Osteoblast (primary cell): ENCODE data around the gene HRK. TPM values are rescaled to one million over a fixed set of nuclear protein-coding genes. Genes with fewer than 3 reads are reported as not detected.
A peak's percentile ranks its signal among the peaks of the same experiment; 100 is the strongest.

Experiments used
- DNase-seq: peaks from one replicate; pipeline ENCODE4 v3.0.0; 2011; ENCODE audit warnings: low spot score, mixed read lengths; ENCODE audit not compliant: insufficient read length; ENCODE audit errors: missing footprints
- H2AFZ ChIP-seq: 2 replicates; pipeline ENCODE4 v1.6.0; 2011; ENCODE audit warnings: mild to moderate bottlenecking, low read length
- H3K27ac ChIP-seq: 2 replicates; pipeline ENCODE4 v1.5.1; 2011; ENCODE audit warnings: mild to moderate bottlenecking, low read depth, low read length, moderate library complexity
- H3K27me3 ChIP-seq: 2 replicates; pipeline ENCODE4 v1.6.0; 2012; ENCODE audit warnings: mild to moderate bottlenecking, control low read depth, inconsistent platforms, low read length, moderate library complexity; ENCODE audit not compliant: insufficient read depth
- H3K36me3 ChIP-seq: 2 replicates; pipeline ENCODE4 v1.5.1; 2011; ENCODE audit warnings: mild to moderate bottlenecking, low read length, control low read depth, moderate library complexity; ENCODE audit not compliant: insufficient read depth
- H3K4me1 ChIP-seq: 2 replicates; pipeline ENCODE4 v1.5.1; 2011; ENCODE audit warnings: mild to moderate bottlenecking, low read length, control low read depth, moderate library complexity; ENCODE audit not compliant: insufficient read depth
- H3K4me2 ChIP-seq: 2 replicates; pipeline ENCODE4 v1.6.0; 2011; ENCODE audit warnings: mild to moderate bottlenecking, low read length; ENCODE audit not compliant: insufficient read depth
- H3K4me3 ChIP-seq: fragments of 200-600 bp; sonication (generic); 3 replicates; pipeline ENCODE4 v1.5.1; 2012; ENCODE audit warnings: mild to moderate bottlenecking, low read length, inconsistent platforms; ENCODE audit not compliant: insufficient read depth
- H3K79me2 ChIP-seq: 2 replicates; pipeline ENCODE4 v1.6.0; 2012; ENCODE audit warnings: mild to moderate bottlenecking, low read length, control low read depth, inconsistent platforms; ENCODE audit not compliant: insufficient read depth
- H3K9me3 ChIP-seq: 2 replicates; pipeline ENCODE4 v1.5.1; 2011; ENCODE audit warnings: low read depth, low read length, control low read depth
- H4K20me1 ChIP-seq: 2 replicates; pipeline ENCODE4 v1.6.0; 2012; ENCODE audit warnings: mild to moderate bottlenecking, low read length, control low read depth; ENCODE audit not compliant: insufficient read depth
- total RNA-seq: library from RNA; depleted of rRNA; stranded (reverse); fragments of >200 nt; gene quantifications from 2 replicates; pipeline ENCODE4 v1.2.3, GENCODE V29; 2012
- TF ChIP-seq, protein P1 (sequence below): IDR thresholded peaks from 2 replicates; pipeline ENCODE4 v1.5.1; 2011; ENCODE audit warnings: mild to moderate bottlenecking, low read depth, low read length, moderate library complexity; ENCODE audit errors: extremely low read depth

HRK gene
- total RNA-seq, 1 donor, result under 0.01 TPM

DNA sequence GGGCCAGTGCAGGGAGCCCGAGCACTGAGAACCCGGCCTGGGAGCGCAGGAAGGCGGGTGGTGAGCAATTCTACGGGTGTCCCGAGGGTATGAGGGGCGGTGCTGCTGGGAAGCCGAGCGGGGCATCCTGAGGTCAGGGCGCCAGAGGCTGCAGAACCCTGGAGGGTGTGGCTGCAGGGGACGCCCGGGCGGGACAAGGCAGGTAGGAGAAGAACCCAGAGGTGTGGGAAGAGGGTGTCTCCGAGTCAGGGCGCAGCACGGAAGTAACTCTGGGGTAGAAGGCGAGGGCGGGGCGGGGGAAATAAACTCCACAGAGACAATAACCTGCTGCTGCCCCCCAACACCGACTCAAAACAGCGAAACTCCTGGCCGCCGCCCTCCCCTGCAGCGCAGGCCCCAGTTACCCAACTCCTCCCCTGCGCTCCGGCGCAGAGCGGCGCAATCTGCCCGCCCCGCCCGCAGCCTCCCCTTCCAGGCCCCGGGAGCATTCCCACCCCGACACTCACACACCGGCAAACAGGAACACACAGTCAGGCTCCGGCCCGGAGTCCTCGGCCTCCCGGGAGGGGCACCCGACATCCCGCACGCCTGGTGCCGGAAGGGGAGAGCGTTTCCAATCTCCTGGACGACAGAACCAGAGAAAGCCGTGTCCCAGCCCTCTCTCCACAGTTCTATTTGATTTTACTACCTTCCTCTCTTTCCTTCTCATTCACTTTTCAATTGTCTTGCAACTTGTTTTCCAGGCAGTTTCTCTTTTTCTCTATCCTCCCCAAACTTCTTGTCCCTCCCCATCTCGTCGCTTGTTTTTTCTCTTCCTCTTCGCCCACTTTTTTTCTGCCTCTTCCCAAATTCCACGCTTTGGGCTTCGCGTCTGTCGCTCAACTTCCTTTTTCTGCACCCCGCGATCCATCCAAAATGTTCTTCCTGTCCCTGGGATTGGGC, 2.4 kb downstream of the HRK start:
- Histone ChIP-seq H2AFZ (no peak overlapping the region), H3K27ac (no peak overlapping the region), H3K36me3 (no peaks in the 10 kb centered on the region), H3K79me2 (no peaks in the 10 kb centered on the region), H3K9me3 (no peaks in the 10 kb centered on the region), H3K27me3 (peaks cover 73% of the 10 kb centered on the region), H3K4me3 (peak overlapping the region; percentile 33), H4K20me1 (no peaks in the 10 kb centered on the region), H3K4me2 (peak overlapping the region; percentile 32), H3K4me1 (no peaks in the 10 kb centered on the region)
- peak; percentile 95 for DNase-seq
- TF ChIP-seq, protein P1, sequence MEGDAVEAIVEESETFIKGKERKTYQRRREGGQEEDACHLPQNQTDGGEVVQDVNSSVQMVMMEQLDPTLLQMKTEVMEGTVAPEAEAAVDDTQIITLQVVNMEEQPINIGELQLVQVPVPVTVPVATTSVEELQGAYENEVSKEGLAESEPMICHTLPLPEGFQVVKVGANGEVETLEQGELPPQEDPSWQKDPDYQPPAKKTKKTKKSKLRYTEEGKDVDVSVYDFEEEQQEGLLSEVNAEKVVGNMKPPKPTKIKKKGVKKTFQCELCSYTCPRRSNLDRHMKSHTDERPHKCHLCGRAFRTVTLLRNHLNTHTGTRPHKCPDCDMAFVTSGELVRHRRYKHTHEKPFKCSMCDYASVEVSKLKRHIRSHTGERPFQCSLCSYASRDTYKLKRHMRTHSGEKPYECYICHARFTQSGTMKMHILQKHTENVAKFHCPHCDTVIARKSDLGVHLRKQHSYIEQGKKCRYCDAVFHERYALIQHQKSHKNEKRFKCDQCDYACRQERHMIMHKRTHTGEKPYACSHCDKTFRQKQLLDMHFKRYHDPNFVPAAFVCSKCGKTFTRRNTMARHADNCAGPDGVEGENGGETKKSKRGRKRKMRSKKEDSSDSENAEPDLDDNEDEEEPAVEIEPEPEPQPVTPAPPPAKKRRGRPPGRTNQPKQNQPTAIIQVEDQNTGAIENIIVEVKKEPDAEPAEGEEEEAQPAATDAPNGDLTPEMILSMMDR, result no peak

DNA sequence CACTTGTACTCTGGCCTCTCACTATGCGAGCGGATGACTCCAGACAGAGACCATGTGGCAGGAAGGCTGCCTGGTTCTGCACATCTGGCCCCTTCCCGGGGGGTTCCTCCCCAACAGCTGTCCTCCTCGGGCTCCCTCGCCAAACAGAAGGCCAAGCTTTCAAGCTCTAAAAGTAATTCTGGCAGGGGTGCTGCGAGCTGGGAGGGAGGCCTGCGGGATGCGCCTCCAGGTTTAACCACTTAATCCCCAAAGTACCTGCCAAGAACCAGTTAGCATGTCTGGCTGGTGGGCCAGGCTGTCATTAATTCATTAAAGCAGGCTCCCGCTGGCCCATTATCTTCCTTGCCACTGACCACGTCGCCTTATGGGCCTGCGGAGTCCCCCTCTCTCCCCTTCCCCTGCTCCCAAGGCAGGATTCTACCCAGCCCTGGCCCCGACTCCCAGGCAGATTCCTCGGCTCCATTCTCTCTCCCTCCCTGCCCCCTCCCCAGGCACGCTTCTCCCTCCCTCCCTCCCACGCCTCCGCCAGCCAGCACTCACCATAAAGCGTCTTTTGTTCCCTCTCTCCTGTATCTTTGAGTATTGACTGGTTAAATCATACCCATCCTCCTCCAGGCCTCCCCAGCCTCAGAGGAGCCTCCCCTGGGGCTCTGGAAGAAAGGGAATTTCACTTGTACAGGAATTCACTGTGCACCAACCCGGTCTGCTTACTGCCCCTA, 4.9 kb downstream of the HRK start:
- DNase-seq, result no peak
- H3K9me3 ChIP-seq, result no peaks in the 10 kb centered on the region
- H4K20me1 ChIP-seq, result no peaks in the 10 kb centered on the region
- H3K27ac ChIP-seq, result no peak overlapping the region
- H3K4me3 ChIP-seq, result no peak overlapping the region
- H3K4me2 ChIP-seq, result no peak overlapping the region
- H2AFZ ChIP-seq, result no peak overlapping the region
- H3K79me2 ChIP-seq, result no peaks in the 10 kb centered on the region
- H3K27me3 ChIP-seq, result peaks cover 53% of the 10 kb centered on the region
- no peaks in the 10 kb centered on the region for H3K36me3 ChIP-seq
- no peaks in the 10 kb centered on the region for H3K4me1 ChIP-seq
- TF ChIP-seq, protein P1, result no peak

DNA sequence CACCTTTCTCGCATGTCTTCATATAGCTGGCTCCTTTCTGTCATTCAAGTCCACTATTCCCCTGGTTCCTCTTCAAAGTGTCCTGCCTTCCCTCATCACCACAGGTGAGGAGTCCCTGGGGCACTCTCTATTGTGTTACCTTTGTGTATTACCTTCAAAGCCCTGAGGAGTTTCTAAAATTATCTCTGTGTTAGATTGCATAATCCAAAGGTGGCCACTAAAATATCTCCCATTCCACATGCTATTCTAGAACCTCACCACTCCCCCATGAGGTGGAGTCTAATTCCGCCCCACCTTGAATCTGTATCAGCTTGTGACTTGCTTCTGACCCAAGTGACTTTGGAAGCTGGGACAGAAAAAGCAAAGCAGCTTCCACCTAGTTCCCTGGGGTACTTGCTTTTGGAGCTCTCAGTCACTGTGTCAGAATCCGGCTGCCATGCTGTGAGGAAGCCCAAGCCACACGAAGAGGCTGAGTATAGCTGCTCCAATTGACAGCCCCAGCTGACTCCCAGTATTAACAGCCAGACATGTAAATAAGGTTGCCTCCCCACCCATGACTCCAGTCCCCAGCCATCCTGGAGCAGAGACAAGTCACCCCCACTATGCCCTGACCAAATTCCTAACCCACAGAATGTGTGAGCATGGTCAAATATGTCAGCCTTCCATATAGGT, 6.8 kb downstream of the HRK start:
- Histone ChIP-seq H3K9me3 (no peaks in the 10 kb centered on the region), H3K27me3 (peaks cover 38% of the 10 kb centered on the region), H3K36me3 (no peaks in the 10 kb centered on the region), H3K27ac (no peak overlapping the region), H3K4me3 (no peak overlapping the region), H2AFZ (no peak overlapping the region), H3K4me1 (no peaks in the 10 kb centered on the region), H3K79me2 (no peaks in the 10 kb centered on the region), H4K20me1 (no peaks in the 10 kb centered on the region), H3K4me2 (no peak overlapping the region)
- DNase-seq, result no peak
- TF ChIP-seq, protein P1, result no peak
